IMR-90 (cell line): ENCODE measurements around the gene C13orf46. TPM values are rescaled to one million over a fixed set of nuclear protein-coding genes. Genes with fewer than 3 reads are reported as not detected.

Source experiments
- ATAC-seq: fragments of 200-7000 bp; cut with Tn5 transposase; 2 replicates; pipeline ENCODE4 v1.9.1; 2020; ENCODE audit warnings: low read depth, mild to moderate bottlenecking, moderate library complexity
- BruUV-seq: library from RNA; stranded (reverse); fragments of 400-500 nt; replicated peaks from 2 replicates; lab custom pipeline; 2021; lab: Mats Ljungman, UMichigan
- CTCF ChIA-PET: fragments of 300-600 bp; formaldehyde crosslinking; extraction: SDS; loops from one replicate; lab custom pipeline; 2021; ENCODE audit warnings: antibody characterized with exemption; lab: Yijun Ruan, JAX
- POLR2A ChIA-PET: fragments of 300-600 bp; sonication (Branson Sonifier 250); formaldehyde crosslinking; loops from one replicate; lab custom pipeline; 2022; ENCODE audit warnings: antibody characterized with exemption; ENCODE audit not compliant: unreplicated experiment; lab: Charles Lee
- DNase-seq: peaks from one replicate; pipeline ENCODE4 v3.0.0; 2013
- H2AFZ ChIP-seq: replicated peaks from 2 replicates; pipeline ENCODE3; 2013; ENCODE audit warnings: low read length, mild to moderate bottlenecking; ENCODE audit not compliant: poor library complexity
- H2AK5ac ChIP-seq: 2 replicates; pipeline ENCODE4 v1.6.1; 2013; ENCODE audit warnings: low read depth, low read length, inconsistent platforms
- H2AK9ac ChIP-seq: replicated peaks from 2 replicates; pipeline ENCODE3; 2013; ENCODE audit warnings: mild to moderate bottlenecking, low read depth, low read length, moderate library complexity; ENCODE audit not compliant: poor library complexity
- H2BK120ac ChIP-seq: 2 replicates; pipeline ENCODE4 v1.6.1; 2013; ENCODE audit warnings: low read depth, low read length, inconsistent platforms
- H2BK15ac ChIP-seq: 3 replicates; pipeline ENCODE4 v1.6.1; 2013; ENCODE audit warnings: low read depth, low read length, inconsistent platforms
- H2BK20ac ChIP-seq: 2 replicates; pipeline ENCODE4 v1.6.1; 2013; ENCODE audit warnings: low read depth, mild to moderate bottlenecking, inconsistent platforms, low read length, moderate library complexity
- H2BK5ac ChIP-seq: 2 replicates; pipeline ENCODE4 v1.6.1; 2013; ENCODE audit warnings: mild to moderate bottlenecking, low read depth, low read length, inconsistent platforms; ENCODE audit not compliant: poor library complexity, severe bottlenecking
- H3K14ac ChIP-seq: replicated peaks from 2 replicates; pipeline ENCODE4 v1.6.1; 2013; ENCODE audit warnings: low read depth, low read length, inconsistent platforms
- H3K18ac ChIP-seq: 2 replicates; pipeline ENCODE4 v1.6.1; 2013; ENCODE audit warnings: low read depth, low read length, control low read depth
- H3K23ac ChIP-seq: 2 replicates; pipeline ENCODE4 v1.6.1; 2013; ENCODE audit warnings: low read depth, low read length, inconsistent platforms
- H3K27ac ChIP-seq: 2 replicates; pipeline ENCODE4 v1.5.1; 2013; ENCODE audit warnings: mild to moderate bottlenecking, control low read depth, low read length; ENCODE audit not compliant: insufficient read depth
- H3K27me3 ChIP-seq: 2 replicates; pipeline ENCODE4 v1.6.1; 2013; ENCODE audit warnings: low read length; ENCODE audit not compliant: control insufficient read depth, insufficient read depth
- H3K36me3 ChIP-seq: 2 replicates; pipeline ENCODE4 v1.6.1; 2013; ENCODE audit warnings: low read length, mixed read lengths; ENCODE audit not compliant: control insufficient read depth, insufficient read depth
- H3K4ac ChIP-seq: 2 replicates; pipeline ENCODE4 v1.6.1; 2013; ENCODE audit warnings: low read depth, low read length, inconsistent platforms
- H3K4me1 ChIP-seq: 2 replicates; pipeline ENCODE4 v1.6.1; 2013; ENCODE audit warnings: low read length, mixed read lengths; ENCODE audit not compliant: control insufficient read depth, insufficient read depth
- H3K4me2 ChIP-seq: 2 replicates; pipeline ENCODE4 v1.6.1; 2013; ENCODE audit warnings: low read depth, mild to moderate bottlenecking, control low read depth, low read length, moderate library complexity
- H3K4me3 ChIP-seq: 2 replicates; pipeline ENCODE4 v1.5.1; 2013; ENCODE audit warnings: low read depth, mild to moderate bottlenecking, control low read depth, low read length, moderate library complexity; ENCODE audit not compliant: insufficient read depth
- H3K56ac ChIP-seq: 2 replicates; pipeline ENCODE4 v1.6.1; 2013; ENCODE audit warnings: low read length, inconsistent platforms; ENCODE audit not compliant: insufficient read depth; ENCODE audit errors: extremely low read depth
- H3K79me1 ChIP-seq, 2 experiments: 2 replicates each; pipeline ENCODE4 v1.6.1; 2013; ENCODE audit warnings: low read length in 2 of 2, inconsistent platforms in 1 of 2, low read depth in 1 of 2
- H3K9ac ChIP-seq: 2 replicates; pipeline ENCODE4 v1.6.1; 2013; ENCODE audit warnings: low read depth, low read length, control low read depth
- H3K9me1 ChIP-seq: 2 replicates; pipeline ENCODE4 v1.6.1; 2013; ENCODE audit warnings: low read length, inconsistent platforms; ENCODE audit not compliant: insufficient read depth
- H3K9me3 ChIP-seq: 2 replicates; pipeline ENCODE4 v1.6.1; 2013; ENCODE audit warnings: low read length; ENCODE audit not compliant: control insufficient read depth, insufficient read depth
- H4K20me1 ChIP-seq: 2 replicates; pipeline ENCODE4 v1.6.1; 2013; ENCODE audit warnings: low read length, inconsistent platforms; ENCODE audit not compliant: insufficient read depth
- H4K5ac ChIP-seq: 2 replicates; pipeline ENCODE4 v1.6.1; 2013; ENCODE audit warnings: mild to moderate bottlenecking, low read depth, low read length, control low read depth
- H4K8ac ChIP-seq, 2 experiments: 2 replicates each; pipeline ENCODE4 v1.6.1; 2013; ENCODE audit warnings: low read depth in 2 of 2, low read length in 2 of 2, control low read depth in 1 of 2, inconsistent platforms in 1 of 2
- H4K91ac ChIP-seq: 2 replicates; pipeline ENCODE4 v1.6.1; 2013; ENCODE audit warnings: low read depth, low read length, inconsistent platforms; ENCODE audit not compliant: insufficient read depth
- BHLHE40 ChIP-seq: fragments of 150-350 bp; IDR thresholded peaks from 2 replicates; pipeline ENCODE4 v1.6.1; 2016; ENCODE audit warnings: mild to moderate bottlenecking, low read depth, low read length
- CEBPB ChIP-seq: IDR thresholded peaks from 2 replicates; pipeline ENCODE4 v1.6.1; 2012; ENCODE audit warnings: low read depth, low read length, improper control_type of control experiment
- CHD1 ChIP-seq: IDR thresholded peaks from 2 replicates; pipeline ENCODE4 v1.6.1; 2012; ENCODE audit warnings: low read depth, low read length, improper control_type of control experiment
- FOS ChIP-seq: fragments of 150-350 bp; IDR thresholded peaks from 2 replicates; pipeline ENCODE4 v1.6.1; 2016; ENCODE audit warnings: low read depth, low read length
- MAFK ChIP-seq: IDR thresholded peaks from 2 replicates; pipeline ENCODE4 v1.6.1; 2012; ENCODE audit warnings: low read depth, low read length, improper control_type of control experiment
- MAZ ChIP-seq: IDR thresholded peaks from 2 replicates; pipeline ENCODE4 v1.6.1; 2012; ENCODE audit warnings: low read depth, mild to moderate bottlenecking, low read length, improper control_type of control experiment, moderate library complexity, borderline replicate concordance
- MXI1 ChIP-seq: IDR thresholded peaks from 2 replicates; pipeline ENCODE4 v1.6.1; 2012; ENCODE audit warnings: low read depth, mild to moderate bottlenecking, low read length, moderate library complexity, borderline replicate concordance
- NFE2L2 ChIP-seq: fragments of 150-350 bp; IDR thresholded peaks from 2 replicates; pipeline ENCODE4 v1.6.1; 2016; ENCODE audit warnings: low read depth, mild to moderate bottlenecking, low read length
- POLR2A ChIP-seq: IDR thresholded peaks from 2 replicates; pipeline ENCODE4 v1.6.1; 2012; ENCODE audit warnings: mild to moderate bottlenecking, low read depth, low read length
- RAD21 ChIP-seq: IDR thresholded peaks from 2 replicates; pipeline ENCODE4 v1.6.1; 2012; ENCODE audit warnings: low read length, improper control_type of control experiment
- RCOR1 ChIP-seq: IDR thresholded peaks from 2 replicates; pipeline ENCODE4 v1.6.1; 2012; ENCODE audit warnings: mild to moderate bottlenecking, low read length, improper control_type of control experiment; ENCODE audit not compliant: insufficient replicate concordance
- RFX5 ChIP-seq: IDR thresholded peaks from 2 replicates; pipeline ENCODE4 v1.8.0; 2012; ENCODE audit warnings: low read depth, mild to moderate bottlenecking, low read length, moderate library complexity
- SMC3 ChIP-seq: fragments of 150-350 bp; IDR thresholded peaks from 2 replicates; pipeline ENCODE4 v1.6.1; 2016; ENCODE audit warnings: low read depth, mild to moderate bottlenecking, antibody characterized with exemption, low read length, moderate library complexity
- WGBS, 2 experiments: methylation state at CpG; one replicate each; pipeline versions ENCODE4 v1.1.5 to v1.1.7; 2013; ENCODE audit warnings: missing lambda C conversion rate in 2 of 2; ENCODE audit not compliant: insufficient read length in 1 of 2; ENCODE audit errors: extremely low coverage in 2 of 2; 5-methylcytosine and 5-hydroxymethylcytosine counted together
- dilution Hi-C: fragments of 300-500 bp; cut with HindIII; formaldehyde crosslinking; loops from one replicate; pipeline ENCODE4 v1.14.3; 2018; ENCODE audit warnings: low sequenced_read_pairs; ENCODE audit not compliant: unreplicated experiment
- in situ Hi-C: fragments of 300-500 bp; cut with MboI; formaldehyde crosslinking; loops from 3 replicates; pipeline ENCODE4 v1.14.3; 2019; ENCODE audit warnings: low sequenced_read_pairs, inconsistent platforms, mixed read lengths
- intact Hi-C: fragments of 100-400 bp; cut with micrococcal nuclease; formaldehyde crosslinking; loops from 2 replicates; pipeline ENCODE4 v1.10.0; 2022
- polyA plus RNA-seq, 3 experiments: library from polyadenylated mRNA; depleted of rRNA; stranded (reverse); fragments of >200 nt; gene quantifications; 2 replicates each; pipeline ENCODE4 v1.2.3, GENCODE V29; 2012; ENCODE audit warnings: low replicate concordance in 1 of 3
- total RNA-seq: library from RNA; depleted of rRNA; stranded (reverse); fragments of >200 nt; gene quantifications from 2 replicates; pipeline ENCODE4 v1.2.3, GENCODE V29; 2012
- TF ChIP-seq, protein P1 (sequence below): conservative IDR thresholded peaks from 2 replicates; pipeline ENCODE4 v1.5.1; 2012; ENCODE audit warnings: mild to moderate bottlenecking, low read depth, low read length, improper control_type of control experiment
- TF ChIP-seq, protein P2 (sequence below): fragments of 150-350 bp; IDR thresholded peaks from 2 replicates; pipeline ENCODE4 v1.6.1; 2016; ENCODE audit warnings: low read depth, mild to moderate bottlenecking, low read length, moderate library complexity, borderline replicate concordance

The C13orf46 gene
- total and polyA plus RNA-seq, 2 of the 4 experiments (the other 2 are of a cell fraction) = under 0.01 to 2.1 TPM

DNA sequence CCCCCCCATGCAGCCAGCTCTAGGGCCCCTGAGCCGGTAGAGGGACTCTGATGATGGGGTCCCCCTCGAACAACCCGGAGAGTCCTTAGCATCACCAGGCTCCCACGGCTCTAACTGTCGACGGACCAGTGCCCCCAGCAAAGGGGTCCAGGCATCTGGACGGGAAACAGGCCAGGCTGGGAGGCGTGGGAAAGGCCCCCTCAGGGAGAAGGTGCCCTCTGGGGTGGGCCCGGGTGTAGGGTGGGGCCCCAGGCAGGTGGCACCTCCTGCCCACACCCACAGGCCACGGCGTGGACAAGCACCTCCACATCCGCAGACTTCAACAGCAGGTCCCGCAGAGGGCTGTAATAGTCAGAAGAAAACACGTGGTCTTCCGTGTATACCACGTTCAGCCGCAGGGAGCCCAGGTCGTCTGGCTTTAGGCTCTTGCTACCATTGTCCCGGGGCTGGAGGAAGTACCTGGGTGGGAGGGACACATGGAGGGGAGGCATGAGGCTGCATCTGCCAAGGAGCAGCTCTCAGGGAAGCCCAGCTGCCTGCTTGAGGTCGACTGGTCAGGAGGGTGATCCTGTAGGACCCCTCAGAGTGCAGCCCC is 44.7 kb upstream of the C13orf46 start:
- H3K9me3 ChIP-seq = no peaks in the 10 kb centered on the region
- in situ Hi-C loops (no loop called here), intact Hi-C loops (no loop called here), dilution Hi-C loops (no loop called here)
- H2BK5ac ChIP-seq = no peak overlapping the region
- no peak overlapping the region for H2AFZ ChIP-seq
- no peaks in the 10 kb centered on the region for H3K27me3 ChIP-seq
- H2BK20ac ChIP-seq = no peak overlapping the region
- no peak overlapping the region for H4K8ac ChIP-seq
- no peak overlapping the region for H2AK5ac ChIP-seq
- no peak overlapping the region for H4K91ac ChIP-seq
- no peak overlapping the region for H4K5ac ChIP-seq
- no peak overlapping the region for H3K4me3 ChIP-seq
- TF ChIP-seq BHLHE40 (no peak), RCOR1 (no peak), CHD1 (no peak), NFE2L2 (no peak), MXI1 (no peak), MAZ (no peak), MAFK (no peak), FOS (no peak), RFX5 (no peak), CEBPB (no peak), SMC3 (no peak), POLR2A (no peak), RAD21 (no peak)
- TF ChIP-seq, protein P1, sequence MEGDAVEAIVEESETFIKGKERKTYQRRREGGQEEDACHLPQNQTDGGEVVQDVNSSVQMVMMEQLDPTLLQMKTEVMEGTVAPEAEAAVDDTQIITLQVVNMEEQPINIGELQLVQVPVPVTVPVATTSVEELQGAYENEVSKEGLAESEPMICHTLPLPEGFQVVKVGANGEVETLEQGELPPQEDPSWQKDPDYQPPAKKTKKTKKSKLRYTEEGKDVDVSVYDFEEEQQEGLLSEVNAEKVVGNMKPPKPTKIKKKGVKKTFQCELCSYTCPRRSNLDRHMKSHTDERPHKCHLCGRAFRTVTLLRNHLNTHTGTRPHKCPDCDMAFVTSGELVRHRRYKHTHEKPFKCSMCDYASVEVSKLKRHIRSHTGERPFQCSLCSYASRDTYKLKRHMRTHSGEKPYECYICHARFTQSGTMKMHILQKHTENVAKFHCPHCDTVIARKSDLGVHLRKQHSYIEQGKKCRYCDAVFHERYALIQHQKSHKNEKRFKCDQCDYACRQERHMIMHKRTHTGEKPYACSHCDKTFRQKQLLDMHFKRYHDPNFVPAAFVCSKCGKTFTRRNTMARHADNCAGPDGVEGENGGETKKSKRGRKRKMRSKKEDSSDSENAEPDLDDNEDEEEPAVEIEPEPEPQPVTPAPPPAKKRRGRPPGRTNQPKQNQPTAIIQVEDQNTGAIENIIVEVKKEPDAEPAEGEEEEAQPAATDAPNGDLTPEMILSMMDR = no peak
- TF ChIP-seq, protein P2, sequence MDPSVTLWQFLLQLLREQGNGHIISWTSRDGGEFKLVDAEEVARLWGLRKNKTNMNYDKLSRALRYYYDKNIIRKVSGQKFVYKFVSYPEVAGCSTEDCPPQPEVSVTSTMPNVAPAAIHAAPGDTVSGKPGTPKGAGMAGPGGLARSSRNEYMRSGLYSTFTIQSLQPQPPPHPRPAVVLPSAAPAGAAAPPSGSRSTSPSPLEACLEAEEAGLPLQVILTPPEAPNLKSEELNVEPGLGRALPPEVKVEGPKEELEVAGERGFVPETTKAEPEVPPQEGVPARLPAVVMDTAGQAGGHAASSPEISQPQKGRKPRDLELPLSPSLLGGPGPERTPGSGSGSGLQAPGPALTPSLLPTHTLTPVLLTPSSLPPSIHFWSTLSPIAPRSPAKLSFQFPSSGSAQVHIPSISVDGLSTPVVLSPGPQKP = no peak
- ATAC-seq = no peak
- H2AK9ac ChIP-seq = no peak overlapping the region
- H3K4me1 ChIP-seq = no peaks in the 10 kb centered on the region
- H3K14ac ChIP-seq = no peak overlapping the region
- no peak overlapping the region for H3K27ac ChIP-seq
- no TSS peak for BruUV-seq
- H3K4ac ChIP-seq = no peak overlapping the region
- ChIA-PET CTCF (no interaction called here), POLR2A (no interaction called here)
- H4K20me1 ChIP-seq = peaks cover 7% of the 10 kb centered on the region
- H3K18ac ChIP-seq = no peak overlapping the region
- WGBS, 2 experiments = 83% methylated on average over 10 of the region's 20 CpGs; no CpG with 5 or more reads in 1 of the 2 experiments
- no peak overlapping the region for H3K4me2 ChIP-seq
- H3K79me1 ChIP-seq = peaks cover 23 to 63% of the 10 kb centered on the region in 2 experiments
- H3K23ac ChIP-seq = no peak overlapping the region
- H3K56ac ChIP-seq = no peak overlapping the region
- H2BK120ac ChIP-seq = no peak overlapping the region
- H3K9ac ChIP-seq = no peak overlapping the region
- H2BK15ac ChIP-seq = no peak overlapping the region
- H3K36me3 ChIP-seq = peaks cover 81% of the 10 kb centered on the region
- no peaks in the 10 kb centered on the region; the same call in 1 of the 2 replicates for H3K9me1 ChIP-seq
- no peak for DNase-seq
